Heart right ventricle (tissue), 16 donors: ENCODE measurements around the gene TBCC. TPM values are rescaled to one million over a fixed set of nuclear protein-coding genes. Genes with fewer than 3 reads are reported as not detected.

Source experiments
- ATAC-seq, 8 donors: fragments of 200-7000 bp; cut with Tn5 transposase; one replicate each; pipeline ENCODE4 v1.9.1; 2020; ENCODE audit warnings: mild to moderate bottlenecking in 8 of 8, moderate library complexity in 8 of 8, moderate number of reproducible peaks in 1 of 8
- DNase-seq, 2 donors: peaks; one replicate each; pipeline ENCODE4 v3.0.0-alpha.2; 2020
- H3K27ac ChIP-seq, 10 donors: fragments of 200-600 bp; sonication (generic) in 2 of 10; one replicate each; pipeline versions ENCODE4 v1.5.0 to v1.8.0; 2020 to 2022; ENCODE audit warnings: mild to moderate bottlenecking in 3 of 10
- H3K27me3 ChIP-seq, 7 donors: fragments of 200-600 bp; one replicate each; pipeline ENCODE4 v1.8.0; 2021 to 2022; ENCODE audit warnings: mild to moderate bottlenecking in 2 of 7
- H3K36me3 ChIP-seq, 9 donors: fragments of 200-600 bp; sonication (generic) in 1 of 9; one replicate each; pipeline versions ENCODE4 v1.5.0 to v1.8.0; 2020 to 2022; ENCODE audit warnings: mild to moderate bottlenecking in 2 of 9
- H3K4me1 ChIP-seq, 9 donors: fragments of 200-600 bp; sonication (generic) in 1 of 9; one replicate each; pipeline versions ENCODE4 v1.5.0 to v1.8.0; 2020 to 2022; ENCODE audit warnings: mild to moderate bottlenecking in 4 of 9
- H3K4me3 ChIP-seq, 10 donors: fragments of 200-600 bp; sonication (generic) in 2 of 10; one replicate each; pipeline versions ENCODE4 v1.5.0 to v1.8.0; 2020 to 2022; ENCODE audit warnings: mild to moderate bottlenecking in 7 of 10, moderate library complexity in 2 of 10
- H3K9me3 ChIP-seq, 11 donors: fragments of 200-600 bp in 10 of 11; sonication (generic) in 2 of 11; one replicate each; pipeline versions ENCODE4 v1.5.0 to v1.8.0; 2013 to 2022; ENCODE audit warnings: mild to moderate bottlenecking in 2 of 11, control low read depth in 1 of 11, moderate library complexity in 1 of 11
- WGBS, 2 donors: extraction: QIAGEN DNeasy Blood & Tissue Kit; methylation state at CpG; one replicate each; pipeline ENCODE4 v1.1.7; 2013; ENCODE audit warnings: inconsistent platforms in 1 of 2; 5-methylcytosine and 5-hydroxymethylcytosine counted together
- intact Hi-C, 10 donors: fragments of 100-400 bp; cut with DNase I; formaldehyde crosslinking; loops; one replicate each; pipeline versions ENCODE4 v1.11.1 to v1.14.2; 2022
- polyA plus RNA-seq, 2 donors: library from polyadenylated mRNA; stranded (reverse); fragments of 200-250 nt; gene quantifications; one replicate each; pipeline ENCODE4 v1.2.3, GENCODE V29; 2013
- total RNA-seq, 10 donors: library from RNA; stranded (reverse); fragmentation: NEBNext Ultra II Directional in 3 of 10; extraction: Animal tissue kit (Norgen Biotek cat#: 25700) in 3 of 10; gene quantifications; one replicate each; pipeline versions ENCODE4 v1.2.1 to v1.2.4, GENCODE V29; 2021 to 2023
- TF ChIP-seq, protein P1 (sequence below), 9 donors: fragments of 200-600 bp; sonication (generic) in 2 of 9; IDR thresholded peaks; one replicate each; pipeline versions ENCODE4 v1.5.0 to v1.8.0; 2021 to 2022; ENCODE audit warnings: antibody characterized with exemption in 9 of 9, mild to moderate bottlenecking in 5 of 9, moderate library complexity in 1 of 9
- donor health status: Arrhythmogenic right ventricular cardiomyopathy.
- donor health status: ischemic (EF 13 %, LVEDD 7.1; RV severe dilation, severe dysfunction).
- donor health status: healthy with polysubstance abuse.
- donor health status: DM: no; HTN: yes; CAD: no.
- donor health status: DM: no; HTN: no; CAD: no.
- donor health status: ischemic (EF 25% LVEDD 6.9; RV normal size, moderate dysfunction).
- donor health status: ischemic (EF 25% LVEDD 5.7; RV mildly dilated, moderate dysfunction).
- donor health status: healthy.
- donor health status: DM: yes; HTN: yes; CAD: no.
- donor health status: Ischemic cardiomyopathy.
- donor health status: ischemic (EF 35%, LVEDD 5.7; RV mildly dilated, moderate dysfunction).
- donor health status: nonischemic (EF 11% LVEDD 7.7; RV severe dilation, severe dysfunction).
- donor health status: DM: yes; HTN: yes; CAD: no.
- donor health status: PGD.
- donor health status: ischemic (EF 29% LVEDD 5.4; RV normal size, mild dysfunction).
- donor health status: nonischemic (EF 23%, LVEDD 6.1; RV moderate dilation, normal function).

TBCC gene
- total and polyA plus RNA-seq, 12 donors = 9.8 to 22.4 (median 13.6) TPM

DNA sequence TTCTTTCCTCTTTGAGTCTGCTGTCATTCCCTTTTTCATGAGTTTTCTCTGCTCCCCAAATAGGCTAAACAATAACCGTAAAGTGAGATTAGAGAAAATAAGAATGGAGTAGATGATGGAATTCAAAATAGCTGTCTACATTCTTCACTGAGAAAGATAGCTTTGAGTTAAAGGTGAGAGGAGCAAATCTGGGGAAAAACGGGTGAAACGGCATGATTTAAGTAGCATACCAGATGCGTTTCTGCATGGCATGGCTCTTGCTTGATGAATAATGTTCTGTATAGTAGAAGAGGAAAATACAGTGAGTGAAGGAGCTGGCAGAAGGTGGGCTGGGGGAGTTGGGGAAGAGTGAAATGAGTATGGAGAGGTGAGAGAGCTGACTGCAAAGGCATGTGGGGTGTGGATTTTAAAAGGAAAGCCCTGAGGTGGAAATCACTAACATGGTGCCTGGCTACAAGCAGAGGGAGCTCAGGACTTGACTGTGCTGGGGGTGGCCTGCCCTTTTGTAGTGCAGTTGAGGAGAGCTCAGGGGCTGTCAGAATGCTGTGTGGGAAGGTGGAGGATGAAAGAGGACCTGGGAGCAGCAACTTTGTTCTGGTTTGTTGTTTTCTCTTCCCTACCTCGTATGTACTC, 44.8 kb upstream of the TBCC start:
- DNase-seq (no peak), ATAC-seq (peak in 5 of 8 donors; percentile 31 to 53 (median 34))
- H3K36me3 ChIP-seq = peaks cover 0 to 10% (median 0%) of the 10 kb centered on the region in 9 donors
- no peaks in the 10 kb centered on the region for H3K9me3 ChIP-seq
- H3K4me1 ChIP-seq = peaks cover 6 to 60% (median 53%) of the 10 kb centered on the region in 9 donors
- no peaks in the 10 kb centered on the region for H3K27me3 ChIP-seq
- WGBS, 2 donors = 41 to 42% methylated on average over 5 of the region's 5 CpGs
- intact Hi-C loops = no loop called here
- TF ChIP-seq, protein P1, sequence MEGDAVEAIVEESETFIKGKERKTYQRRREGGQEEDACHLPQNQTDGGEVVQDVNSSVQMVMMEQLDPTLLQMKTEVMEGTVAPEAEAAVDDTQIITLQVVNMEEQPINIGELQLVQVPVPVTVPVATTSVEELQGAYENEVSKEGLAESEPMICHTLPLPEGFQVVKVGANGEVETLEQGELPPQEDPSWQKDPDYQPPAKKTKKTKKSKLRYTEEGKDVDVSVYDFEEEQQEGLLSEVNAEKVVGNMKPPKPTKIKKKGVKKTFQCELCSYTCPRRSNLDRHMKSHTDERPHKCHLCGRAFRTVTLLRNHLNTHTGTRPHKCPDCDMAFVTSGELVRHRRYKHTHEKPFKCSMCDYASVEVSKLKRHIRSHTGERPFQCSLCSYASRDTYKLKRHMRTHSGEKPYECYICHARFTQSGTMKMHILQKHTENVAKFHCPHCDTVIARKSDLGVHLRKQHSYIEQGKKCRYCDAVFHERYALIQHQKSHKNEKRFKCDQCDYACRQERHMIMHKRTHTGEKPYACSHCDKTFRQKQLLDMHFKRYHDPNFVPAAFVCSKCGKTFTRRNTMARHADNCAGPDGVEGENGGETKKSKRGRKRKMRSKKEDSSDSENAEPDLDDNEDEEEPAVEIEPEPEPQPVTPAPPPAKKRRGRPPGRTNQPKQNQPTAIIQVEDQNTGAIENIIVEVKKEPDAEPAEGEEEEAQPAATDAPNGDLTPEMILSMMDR (IDR thresholded peaks at IDR 0.05) = no peak
- no peak overlapping the region for H3K4me3 ChIP-seq
- H3K27ac ChIP-seq = peak overlapping the region in 5 of 10 donors; percentile 13 to 40 (median 29)

DNA sequence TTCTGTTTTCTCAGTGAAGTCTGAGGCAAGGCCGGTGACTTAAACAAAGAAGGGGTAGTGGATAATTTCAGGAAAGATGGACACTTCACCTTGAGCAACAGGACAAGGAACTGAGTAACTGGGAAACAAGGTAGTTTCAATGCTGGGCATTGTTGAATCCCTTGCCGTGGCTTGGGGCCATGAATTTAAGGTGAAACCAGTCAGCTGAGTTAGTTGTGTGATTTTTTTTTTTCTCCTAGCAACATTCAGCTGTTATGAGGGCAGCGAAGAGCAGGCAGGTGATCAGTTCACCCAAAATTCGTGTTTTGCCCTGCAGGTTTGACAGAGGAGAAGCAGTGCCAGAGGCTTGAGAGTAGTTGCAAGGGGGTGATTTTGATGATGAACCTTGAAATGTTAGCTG, 42.8 kb upstream of the TBCC start:
- H3K27ac ChIP-seq = peak overlapping the region in 1 of 10 donors; percentile 0
- peaks cover 6 to 70% (median 64%) of the 10 kb centered on the region in 9 donors for H3K4me1 ChIP-seq
- DNase-seq (no peak), ATAC-seq (no peak)
- no peaks in the 10 kb centered on the region for H3K9me3 ChIP-seq
- peaks cover 0 to 10% (median 0%) of the 10 kb centered on the region in 9 donors for H3K36me3 ChIP-seq
- 61 to 82% methylated on average over 4 of the region's 4 CpGs for WGBS, 2 donors
- intact Hi-C loops = no loop called here
- no peak overlapping the region for H3K4me3 ChIP-seq
- TF ChIP-seq, protein P1 (IDR thresholded peaks at IDR 0.05) = no peak
- H3K27me3 ChIP-seq = no peaks in the 10 kb centered on the region

DNA sequence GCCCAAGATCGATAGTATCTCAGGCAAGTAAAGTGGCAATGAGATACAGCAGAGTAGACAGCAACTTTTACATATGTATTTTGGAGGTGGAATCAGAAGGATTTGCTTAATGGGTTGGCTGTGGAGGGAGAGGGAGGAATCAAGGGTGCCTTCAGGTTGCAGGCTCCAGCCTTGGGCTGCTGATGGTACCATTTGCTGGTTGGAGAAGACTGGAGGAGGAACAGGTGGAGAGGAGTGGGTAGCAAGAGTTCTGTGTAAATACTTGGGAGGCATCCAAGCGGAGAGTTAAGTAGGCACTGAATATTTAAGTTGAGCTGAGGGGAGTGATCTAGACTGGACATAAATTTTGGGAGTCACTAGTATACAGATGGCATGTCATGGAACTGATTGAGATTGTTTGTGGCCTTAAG, 41.2 kb upstream of the TBCC start:
- 53 to 62% methylated on average over 2 of the region's 2 CpGs for WGBS, 2 donors
- H3K4me1 ChIP-seq = peaks cover 6 to 70% (median 64%) of the 10 kb centered on the region in 9 donors
- no peak for ATAC-seq
- TF ChIP-seq, protein P1 (IDR thresholded peaks at IDR 0.05) = no peak
- H3K36me3 ChIP-seq = peaks cover 0 to 10% (median 0%) of the 10 kb centered on the region in 9 donors
- peak overlapping the region in 6 of 10 donors; percentile 3 to 100 (median 60) for H3K27ac ChIP-seq
- no peak for DNase-seq
- peak overlapping the region in 3 of 10 donors; percentile 5 to 100 (median 73) for H3K4me3 ChIP-seq
- no peaks in the 10 kb centered on the region for H3K9me3 ChIP-seq
- intact Hi-C loops = no loop called here
- no peaks in the 10 kb centered on the region for H3K27me3 ChIP-seq

GRCh38 chr6:42786525-42786985, 40.7 kb upstream of the TBCC start:
- Histone ChIP-seq H3K4me3 (peak overlapping the region in 3 of 10 donors; percentile 5 to 100 (median 73)), H3K9me3 (no peaks in the 10 kb centered on the region), H3K36me3 (peaks cover 0 to 8% (median 0%) of the 10 kb centered on the region in 9 donors), H3K27ac (peak overlapping the region in 6 of 10 donors; percentile 3 to 100 (median 60)), H3K4me1 (peaks cover 6 to 70% (median 64%) of the 10 kb centered on the region in 9 donors), H3K27me3 (no peaks in the 10 kb centered on the region)
- intact Hi-C loops = no loop called here
- no peak for DNase-seq
- TF ChIP-seq, protein P1 (IDR thresholded peaks at IDR 0.05) = no peak
- WGBS, 2 donors = 58 to 71% methylated on average over 3 of the region's 3 CpGs
- no peak for ATAC-seq
